GM12878 (cell line): ENCODE data around the gene WDR26. TPM values are rescaled to one million over a fixed set of nuclear protein-coding genes. Genes with fewer than 3 reads are reported as not detected.
A peak's percentile ranks its signal among the peaks of the same experiment; 100 is the strongest.

Experiments
- ASH2L ChIP-seq: fragments of 300-600, 200-600 bp; sonication (generic); IDR thresholded peaks from 2 replicates; pipeline ENCODE4 v1.6.1; 2017; ENCODE audit warnings: low read depth, mild to moderate bottlenecking, borderline replicate concordance
- CBX5 ChIP-seq: sonication (generic); IDR thresholded peaks from 2 replicates; pipeline ENCODE4 v1.6.1; 2016; ENCODE audit warnings: low read depth, moderate library complexity, mild to moderate bottlenecking, inconsistent platforms
- HCFC1 ChIP-seq: fragments of 150-350 bp; IDR thresholded peaks from 2 replicates; pipeline ENCODE4 v1.6.1; 2014; ENCODE audit warnings: low read length
- KAT2A ChIP-seq: conservative IDR thresholded peaks from 2 replicates; pipeline ENCODE4 v1.6.1; 2011; ENCODE audit warnings: low read depth, low read length; ENCODE audit not compliant: control insufficient read depth
- KLF5 ChIP-seq: fragments of 450-650 bp; IDR thresholded peaks from 2 replicates; pipeline ENCODE4 v1.6.1; 2014; ENCODE audit warnings: mild to moderate bottlenecking; ENCODE audit not compliant: partially characterized antibody
- MEF2A ChIP-seq: IDR thresholded peaks from 2 replicates; pipeline ENCODE4 v1.6.1; 2011; ENCODE audit warnings: low read depth, mild to moderate bottlenecking, low read length, moderate library complexity; ENCODE audit not compliant: insufficient read depth
- MTA2 ChIP-seq: fragments of 450-650 bp; IDR thresholded peaks from 2 replicates; pipeline ENCODE4 v1.6.1; 2016; ENCODE audit warnings: low read depth, mild to moderate bottlenecking, moderate library complexity
- MTA3 ChIP-seq: IDR thresholded peaks from 2 replicates; pipeline ENCODE4 v1.6.1; 2012; ENCODE audit warnings: low read length, inconsistent platforms, borderline replicate concordance
- RBBP5 ChIP-seq: fragments of 200-600 bp; sonication (generic); conservative IDR thresholded peaks from 2 replicates; pipeline ENCODE4 v1.6.1; 2016
- RELA ChIP-seq: fragments of 450-650 bp; IDR thresholded peaks from 2 replicates; pipeline ENCODE4 v1.8.0; 2014; ENCODE audit warnings: borderline replicate concordance; ENCODE audit not compliant: partially characterized antibody
- SREBF1 ChIP-seq: IDR thresholded peaks from 2 replicates; pipeline ENCODE4 v1.6.1; 2012; ENCODE audit warnings: mild to moderate bottlenecking, low read length
- ZNF274 ChIP-seq: IDR thresholded peaks from one replicate; pipeline ENCODE4 v1.8.0; 2011; ENCODE audit not compliant: insufficient read length, insufficient read depth
- polyA plus RNA-seq, 11 experiments: library from polyadenylated mRNA; depleted of rRNA in 4 of 11; unstranded in 6 of 11; stranded (reverse) in 5 of 11; fragments of >200 nt; fragmentation: Nextera tagmentation in 4 of 11; fragmentation: Illumina TruSeq in 1 of 11; extraction: Ambion mirVana in 4 of 11; extraction: Trizol in 1 of 11; gene quantifications; 1 replicate in 1 of 11; 2 replicates in 10 of 11; pipeline versions ENCODE4 v1.2.1 to v1.2.3, GENCODE V29; 2011 to 2016; ENCODE audit warnings: inconsistent platforms in 2 of 11, missing spikeins in 2 of 11, low read depth in 1 of 11
- total RNA-seq, 4 experiments: library from RNA; depleted of rRNA in 3 of 4; stranded (reverse); fragments of >200 nt in 3 of 4; fragmentation: Illumina TruSeq in 1 of 4; extraction: Trizol in 1 of 4; gene quantifications; 2 replicates each; pipeline versions ENCODE4 v1.2.1 to v1.2.3, GENCODE V29; 2013 to 2021
- TF ChIP-seq, protein P1 (sequence below): fragments of 450-650 bp; IDR thresholded peaks from 2 replicates; pipeline ENCODE4 v1.6.1; 2017; ENCODE audit warnings: mild to moderate bottlenecking, moderate library complexity
- TF ChIP-seq, protein P2 (sequence below): fragments of 450-650 bp; IDR thresholded peaks from 2 replicates; pipeline ENCODE4 v1.6.1; 2017; ENCODE audit warnings: mild to moderate bottlenecking, low read depth, inconsistent platforms; ENCODE audit not compliant: poor library complexity, severe bottlenecking
- TF ChIP-seq, protein P3 (sequence below): fragments of 450-650 bp; IDR thresholded peaks from 2 replicates; pipeline ENCODE4 v1.6.1; 2016; ENCODE audit warnings: mild to moderate bottlenecking, moderate library complexity, borderline replicate concordance
- TF ChIP-seq, protein P4 (sequence below): fragments of 450-650 bp; IDR thresholded peaks from 2 replicates; pipeline ENCODE4 v1.6.1; 2017; ENCODE audit warnings: mild to moderate bottlenecking, moderate library complexity

Gene WDR26
- total and polyA plus RNA-seq, 10 of the 15 experiments (the other 5 are each of a cell fraction or from before 2014, with no cell fraction given), result 6.6 to 47.0 (median 24.4) TPM

DNA sequence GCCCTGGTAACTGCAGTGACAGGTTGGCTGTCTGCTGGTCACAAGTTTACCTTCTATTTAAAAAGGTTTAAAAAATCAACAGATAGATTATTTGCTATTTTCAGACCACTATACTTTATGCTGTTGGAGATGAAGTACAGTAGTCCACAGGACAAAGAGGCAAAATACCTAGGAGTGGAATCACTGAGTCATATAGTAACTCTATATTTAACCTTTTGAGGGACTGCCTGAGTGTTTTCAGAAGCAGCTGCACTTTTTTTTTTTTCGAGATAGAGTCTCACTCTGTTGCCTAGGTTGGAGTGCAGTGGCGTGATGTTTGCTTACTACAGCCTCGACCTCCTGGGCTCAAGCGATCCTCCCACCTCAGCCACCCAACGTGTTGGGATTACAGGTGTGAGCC, 66.2 kb downstream of the WDR26 start (continued):
- no peak for TF ChIP-seq RELA
- TF ChIP-seq RBBP5, result no peak
- TF ChIP-seq, protein P1, sequence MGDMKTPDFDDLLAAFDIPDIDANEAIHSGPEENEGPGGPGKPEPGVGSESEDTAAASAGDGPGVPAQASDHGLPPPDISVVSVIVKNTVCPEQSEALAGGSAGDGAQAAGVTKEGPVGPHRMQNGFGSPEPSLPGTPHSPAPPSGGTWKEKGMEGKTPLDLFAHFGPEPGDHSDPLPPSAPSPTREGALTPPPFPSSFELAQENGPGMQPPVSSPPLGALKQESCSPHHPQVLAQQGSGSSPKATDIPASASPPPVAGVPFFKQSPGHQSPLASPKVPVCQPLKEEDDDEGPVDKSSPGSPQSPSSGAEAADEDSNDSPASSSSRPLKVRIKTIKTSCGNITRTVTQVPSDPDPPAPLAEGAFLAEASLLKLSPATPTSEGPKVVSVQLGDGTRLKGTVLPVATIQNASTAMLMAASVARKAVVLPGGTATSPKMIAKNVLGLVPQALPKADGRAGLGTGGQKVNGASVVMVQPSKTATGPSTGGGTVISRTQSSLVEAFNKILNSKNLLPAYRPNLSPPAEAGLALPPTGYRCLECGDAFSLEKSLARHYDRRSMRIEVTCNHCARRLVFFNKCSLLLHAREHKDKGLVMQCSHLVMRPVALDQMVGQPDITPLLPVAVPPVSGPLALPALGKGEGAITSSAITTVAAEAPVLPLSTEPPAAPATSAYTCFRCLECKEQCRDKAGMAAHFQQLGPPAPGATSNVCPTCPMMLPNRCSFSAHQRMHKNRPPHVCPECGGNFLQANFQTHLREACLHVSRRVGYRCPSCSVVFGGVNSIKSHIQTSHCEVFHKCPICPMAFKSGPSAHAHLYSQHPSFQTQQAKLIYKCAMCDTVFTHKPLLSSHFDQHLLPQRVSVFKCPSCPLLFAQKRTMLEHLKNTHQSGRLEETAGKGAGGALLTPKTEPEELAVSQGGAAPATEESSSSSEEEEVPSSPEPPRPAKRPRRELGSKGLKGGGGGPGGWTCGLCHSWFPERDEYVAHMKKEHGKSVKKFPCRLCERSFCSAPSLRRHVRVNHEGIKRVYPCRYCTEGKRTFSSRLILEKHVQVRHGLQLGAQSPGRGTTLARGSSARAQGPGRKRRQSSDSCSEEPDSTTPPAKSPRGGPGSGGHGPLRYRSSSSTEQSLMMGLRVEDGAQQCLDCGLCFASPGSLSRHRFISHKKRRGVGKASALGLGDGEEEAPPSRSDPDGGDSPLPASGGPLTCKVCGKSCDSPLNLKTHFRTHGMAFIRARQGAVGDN, result no peak
- TF ChIP-seq SREBF1, result no peak
- TF ChIP-seq, protein P2, sequence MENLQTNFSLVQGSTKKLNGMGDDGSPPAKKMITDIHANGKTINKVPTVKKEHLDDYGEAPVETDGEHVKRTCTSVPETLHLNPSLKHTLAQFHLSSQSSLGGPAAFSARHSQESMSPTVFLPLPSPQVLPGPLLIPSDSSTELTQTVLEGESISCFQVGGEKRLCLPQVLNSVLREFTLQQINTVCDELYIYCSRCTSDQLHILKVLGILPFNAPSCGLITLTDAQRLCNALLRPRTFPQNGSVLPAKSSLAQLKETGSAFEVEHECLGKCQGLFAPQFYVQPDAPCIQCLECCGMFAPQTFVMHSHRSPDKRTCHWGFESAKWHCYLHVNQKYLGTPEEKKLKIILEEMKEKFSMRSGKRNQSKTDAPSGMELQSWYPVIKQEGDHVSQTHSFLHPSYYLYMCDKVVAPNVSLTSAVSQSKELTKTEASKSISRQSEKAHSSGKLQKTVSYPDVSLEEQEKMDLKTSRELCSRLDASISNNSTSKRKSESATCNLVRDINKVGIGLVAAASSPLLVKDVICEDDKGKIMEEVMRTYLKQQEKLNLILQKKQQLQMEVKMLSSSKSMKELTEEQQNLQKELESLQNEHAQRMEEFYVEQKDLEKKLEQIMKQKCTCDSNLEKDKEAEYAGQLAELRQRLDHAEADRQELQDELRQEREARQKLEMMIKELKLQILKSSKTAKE, result no peak
- TF ChIP-seq, protein P3, sequence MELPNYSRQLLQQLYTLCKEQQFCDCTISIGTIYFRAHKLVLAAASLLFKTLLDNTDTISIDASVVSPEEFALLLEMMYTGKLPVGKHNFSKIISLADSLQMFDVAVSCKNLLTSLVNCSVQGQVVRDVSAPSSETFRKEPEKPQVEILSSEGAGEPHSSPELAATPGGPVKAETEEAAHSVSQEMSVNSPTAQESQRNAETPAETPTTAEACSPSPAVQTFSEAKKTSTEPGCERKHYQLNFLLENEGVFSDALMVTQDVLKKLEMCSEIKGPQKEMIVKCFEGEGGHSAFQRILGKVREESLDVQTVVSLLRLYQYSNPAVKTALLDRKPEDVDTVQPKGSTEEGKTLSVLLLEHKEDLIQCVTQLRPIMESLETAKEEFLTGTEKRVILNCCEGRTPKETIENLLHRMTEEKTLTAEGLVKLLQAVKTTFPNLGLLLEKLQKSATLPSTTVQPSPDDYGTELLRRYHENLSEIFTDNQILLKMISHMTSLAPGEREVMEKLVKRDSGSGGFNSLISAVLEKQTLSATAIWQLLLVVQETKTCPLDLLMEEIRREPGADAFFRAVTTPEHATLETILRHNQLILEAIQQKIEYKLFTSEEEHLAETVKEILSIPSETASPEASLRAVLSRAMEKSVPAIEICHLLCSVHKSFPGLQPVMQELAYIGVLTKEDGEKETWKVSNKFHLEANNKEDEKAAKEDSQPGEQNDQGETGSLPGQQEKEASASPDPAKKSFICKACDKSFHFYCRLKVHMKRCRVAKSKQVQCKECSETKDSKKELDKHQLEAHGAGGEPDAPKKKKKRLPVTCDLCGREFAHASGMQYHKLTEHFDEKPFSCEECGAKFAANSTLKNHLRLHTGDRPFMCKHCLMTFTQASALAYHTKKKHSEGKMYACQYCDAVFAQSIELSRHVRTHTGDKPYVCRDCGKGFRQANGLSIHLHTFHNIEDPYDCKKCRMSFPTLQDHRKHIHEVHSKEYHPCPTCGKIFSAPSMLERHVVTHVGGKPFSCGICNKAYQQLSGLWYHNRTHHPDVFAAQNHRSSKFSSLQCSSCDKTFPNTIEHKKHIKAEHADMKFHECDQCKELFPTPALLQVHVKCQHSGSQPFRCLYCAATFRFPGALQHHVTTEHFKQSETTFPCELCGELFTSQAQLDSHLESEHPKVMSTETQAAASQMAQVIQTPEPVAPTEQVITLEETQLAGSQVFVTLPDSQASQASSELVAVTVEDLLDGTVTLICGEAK, result no peak
- 0 out of 2 replicates have a peak, but pooled peaks have one; percentile 22 for TF ChIP-seq MTA2
- TF ChIP-seq CBX5, result no peak
- TF ChIP-seq MTA3, result 0 out of 2 replicates have a peak, but pooled peaks have one; percentile 36
- no peak for TF ChIP-seq ZNF274
- no peak for TF ChIP-seq HCFC1
- TF ChIP-seq KLF5, result no peak
- TF ChIP-seq KAT2A, result no peak
- TF ChIP-seq, protein P4, sequence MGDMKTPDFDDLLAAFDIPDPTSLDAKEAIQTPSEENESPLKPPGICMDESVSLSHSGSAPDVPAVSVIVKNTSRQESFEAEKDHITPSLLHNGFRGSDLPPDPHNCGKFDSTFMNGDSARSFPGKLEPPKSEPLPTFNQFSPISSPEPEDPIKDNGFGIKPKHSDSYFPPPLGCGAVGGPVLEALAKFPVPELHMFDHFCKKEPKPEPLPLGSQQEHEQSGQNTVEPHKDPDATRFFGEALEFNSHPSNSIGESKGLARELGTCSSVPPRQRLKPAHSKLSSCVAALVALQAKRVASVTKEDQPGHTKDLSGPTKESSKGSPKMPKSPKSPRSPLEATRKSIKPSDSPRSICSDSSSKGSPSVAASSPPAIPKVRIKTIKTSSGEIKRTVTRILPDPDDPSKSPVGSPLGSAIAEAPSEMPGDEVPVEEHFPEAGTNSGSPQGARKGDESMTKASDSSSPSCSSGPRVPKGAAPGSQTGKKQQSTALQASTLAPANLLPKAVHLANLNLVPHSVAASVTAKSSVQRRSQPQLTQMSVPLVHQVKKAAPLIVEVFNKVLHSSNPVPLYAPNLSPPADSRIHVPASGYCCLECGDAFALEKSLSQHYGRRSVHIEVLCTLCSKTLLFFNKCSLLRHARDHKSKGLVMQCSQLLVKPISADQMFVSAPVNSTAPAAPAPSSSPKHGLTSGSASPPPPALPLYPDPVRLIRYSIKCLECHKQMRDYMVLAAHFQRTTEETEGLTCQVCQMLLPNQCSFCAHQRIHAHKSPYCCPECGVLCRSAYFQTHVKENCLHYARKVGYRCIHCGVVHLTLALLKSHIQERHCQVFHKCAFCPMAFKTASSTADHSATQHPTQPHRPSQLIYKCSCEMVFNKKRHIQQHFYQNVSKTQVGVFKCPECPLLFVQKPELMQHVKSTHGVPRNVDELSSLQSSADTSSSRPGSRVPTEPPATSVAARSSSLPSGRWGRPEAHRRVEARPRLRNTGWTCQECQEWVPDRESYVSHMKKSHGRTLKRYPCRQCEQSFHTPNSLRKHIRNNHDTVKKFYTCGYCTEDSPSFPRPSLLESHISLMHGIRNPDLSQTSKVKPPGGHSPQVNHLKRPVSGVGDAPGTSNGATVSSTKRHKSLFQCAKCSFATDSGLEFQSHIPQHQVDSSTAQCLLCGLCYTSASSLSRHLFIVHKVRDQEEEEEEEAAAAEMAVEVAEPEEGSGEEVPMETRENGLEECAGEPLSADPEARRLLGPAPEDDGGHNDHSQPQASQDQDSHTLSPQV, result no peak
- peak; percentile 94 for TF ChIP-seq MEF2A
- TF ChIP-seq ASH2L, result no peak
